PC-3 (cell line): Measurements from ENCODE around the gene NFATC1.
"Not testable (repeated sequence)": the region's sequence is repeated elsewhere in the genome, so short reads cannot be mapped to it uniquely, and the experiment has no call there.

Source experiments
- EZH2 ChIP-seq: fragments of 300-600 bp; sonication (generic); IDR thresholded peaks from one replicate; pipeline ENCODE4 v1.6.1; 2017; ENCODE audit warnings: antibody characterized with exemption, mild to moderate bottlenecking, low read length; ENCODE audit not compliant: unreplicated experiment
- EZH2phosphoT487 ChIP-seq: fragments of 300-600 bp; sonication (generic); IDR thresholded peaks from 2 replicates; pipeline ENCODE4 v1.6.1; 2018; ENCODE audit warnings: mild to moderate bottlenecking, antibody characterized with exemption, low read length, borderline replicate concordance
- TF ChIP-seq, protein P1 (sequence below): fragments of 300-600 bp; sonication (generic); conservative IDR thresholded peaks from 2 replicates; pipeline ENCODE4 v1.5.1; 2017; ENCODE audit warnings: antibody characterized with exemption, low read depth, mild to moderate bottlenecking, low read length

GRCh38 chr18:79376661-79377060 is 19.1 kb upstream of the NFATC1 start:
- TF ChIP-seq, protein P1, sequence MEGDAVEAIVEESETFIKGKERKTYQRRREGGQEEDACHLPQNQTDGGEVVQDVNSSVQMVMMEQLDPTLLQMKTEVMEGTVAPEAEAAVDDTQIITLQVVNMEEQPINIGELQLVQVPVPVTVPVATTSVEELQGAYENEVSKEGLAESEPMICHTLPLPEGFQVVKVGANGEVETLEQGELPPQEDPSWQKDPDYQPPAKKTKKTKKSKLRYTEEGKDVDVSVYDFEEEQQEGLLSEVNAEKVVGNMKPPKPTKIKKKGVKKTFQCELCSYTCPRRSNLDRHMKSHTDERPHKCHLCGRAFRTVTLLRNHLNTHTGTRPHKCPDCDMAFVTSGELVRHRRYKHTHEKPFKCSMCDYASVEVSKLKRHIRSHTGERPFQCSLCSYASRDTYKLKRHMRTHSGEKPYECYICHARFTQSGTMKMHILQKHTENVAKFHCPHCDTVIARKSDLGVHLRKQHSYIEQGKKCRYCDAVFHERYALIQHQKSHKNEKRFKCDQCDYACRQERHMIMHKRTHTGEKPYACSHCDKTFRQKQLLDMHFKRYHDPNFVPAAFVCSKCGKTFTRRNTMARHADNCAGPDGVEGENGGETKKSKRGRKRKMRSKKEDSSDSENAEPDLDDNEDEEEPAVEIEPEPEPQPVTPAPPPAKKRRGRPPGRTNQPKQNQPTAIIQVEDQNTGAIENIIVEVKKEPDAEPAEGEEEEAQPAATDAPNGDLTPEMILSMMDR: not testable (repeated sequence)
- not testable (repeated sequence) for TF ChIP-seq EZH2phosphoT487, EZH2
